Effector CD4-positive, alpha-beta T cell (primary cell): Measurements from ENCODE around the gene DHRS2.
"Not testable (repeated sequence)": the region's sequence is repeated elsewhere in the genome, so short reads cannot be mapped to it uniquely, and the experiment has no call there.

Source experiments
- DNase-seq: peaks from one replicate; pipeline ENCODE4 v3.0.0-alpha.2; 2020

Gene DHRS2

GRCh38 chr14:23633160-23633701 is 2.9 kb upstream of the DHRS2 start:
- no peak for DNase-seq

DNA sequence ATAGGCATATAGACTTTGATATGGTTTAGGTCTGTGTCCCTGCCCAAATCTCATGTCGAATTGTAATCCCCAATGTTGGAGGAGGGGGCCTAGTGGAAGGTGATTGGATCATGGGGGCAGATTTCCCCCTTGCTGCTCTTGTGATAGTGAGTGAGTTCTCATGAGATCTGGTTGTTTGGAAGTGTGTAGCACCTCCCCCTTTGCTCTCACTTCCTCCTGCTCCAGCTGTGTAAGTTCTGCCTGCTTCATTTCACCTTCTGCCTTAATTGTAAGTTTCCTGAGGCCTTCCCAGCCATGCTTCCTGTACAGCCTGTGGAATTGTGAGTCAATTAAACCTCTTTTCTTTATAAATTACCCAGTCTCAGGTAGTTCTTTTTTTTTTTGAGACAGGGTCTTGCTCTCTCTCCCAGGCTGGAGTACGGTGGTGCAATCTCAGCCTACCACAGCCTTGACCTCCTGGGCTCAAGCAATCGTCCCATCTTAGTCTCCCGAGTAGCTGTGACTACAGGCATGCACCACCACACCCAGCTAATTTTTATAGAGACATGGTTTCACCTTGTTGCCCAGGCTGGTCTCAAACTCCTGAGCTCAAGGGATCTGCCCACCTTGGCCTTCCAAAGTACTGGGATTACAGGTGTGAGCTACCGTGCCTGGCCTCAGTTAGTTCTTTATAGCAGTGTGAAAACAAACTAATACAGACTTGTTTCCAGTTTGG is 1.3 kb upstream of the DHRS2 start:
- not testable (repeated sequence) for DNase-seq

- DNase-seq, result not testable (repeated sequence)
Observed at GRCh38 chr14:23637312-23637654, 1.1 kb downstream of the DHRS2 start.

GRCh38 chr14:23637655-23638413 is 1.7 kb downstream of the DHRS2 start:
- not testable (repeated sequence) for DNase-seq

DNA sequence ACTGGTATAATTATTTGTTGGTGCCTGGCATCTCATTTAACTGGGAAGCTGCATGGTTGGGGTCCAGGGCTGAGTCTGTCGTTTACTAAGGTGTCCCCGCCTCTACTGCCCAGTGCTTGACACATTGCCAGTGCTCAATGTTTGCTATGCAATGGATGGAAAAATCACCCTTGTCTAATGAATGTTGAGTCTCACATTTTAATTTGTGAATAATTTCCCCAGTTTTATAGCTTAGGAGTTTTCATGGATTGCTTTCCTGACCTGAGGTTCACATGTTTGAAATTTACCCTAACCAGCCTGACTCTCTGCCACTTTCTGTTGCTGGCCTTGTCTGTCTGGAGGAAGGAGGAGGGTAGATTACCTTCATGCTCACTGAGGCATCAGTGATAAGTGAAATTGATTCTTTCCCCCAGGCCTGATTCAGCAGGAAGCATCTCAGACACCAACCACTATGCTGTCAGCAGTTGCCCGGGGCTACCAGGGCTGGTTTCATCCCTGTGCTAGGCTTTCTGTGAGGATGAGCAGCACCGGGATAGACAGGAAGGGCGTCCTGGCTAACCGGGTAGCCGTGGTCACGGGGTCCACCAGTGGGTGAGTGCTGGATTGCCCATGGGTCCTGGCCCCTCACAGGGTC is 2.4 kb downstream of the DHRS2 start:
- no peak for DNase-seq

- no peak for DNase-seq
Observed at GRCh38 chr14:23639048-23639890, 3.1 kb downstream of the DHRS2 start.

DNA sequence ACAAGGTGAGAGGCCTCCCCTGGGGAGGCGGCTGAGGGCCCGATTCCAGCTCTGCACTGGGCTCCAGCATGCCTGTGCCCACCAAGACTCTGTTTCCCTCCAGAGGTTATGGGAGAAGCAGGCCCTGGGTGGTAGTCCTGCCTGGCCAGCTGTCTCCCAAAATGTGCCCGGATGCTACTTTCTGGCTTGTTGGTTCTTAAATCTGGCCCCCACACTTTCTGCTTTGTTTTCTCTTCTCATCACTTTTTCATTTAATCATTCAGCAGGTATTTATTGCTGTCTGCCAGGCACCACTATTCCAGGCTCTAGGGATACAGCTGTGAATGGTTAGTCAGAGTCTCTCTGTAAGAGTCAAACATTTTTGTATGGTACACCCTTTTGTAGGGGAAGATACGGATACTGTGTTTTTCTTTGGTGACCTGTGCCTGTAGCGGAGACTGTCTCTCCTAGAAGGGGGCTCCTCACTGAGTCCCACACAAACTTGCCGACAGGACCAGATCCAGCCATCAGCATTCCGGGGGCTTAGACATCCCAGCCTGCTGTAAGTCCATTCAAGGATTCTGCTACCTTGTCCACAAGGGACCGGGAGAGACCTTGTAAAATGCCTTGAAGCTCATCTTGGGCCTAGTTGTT is 3.8 kb downstream of the DHRS2 start:
- DNase-seq, result no peak

GRCh38 chr14:23640524-23641141 is 4.5 kb downstream of the DHRS2 start:
- DNase-seq, result no peak

DNA sequence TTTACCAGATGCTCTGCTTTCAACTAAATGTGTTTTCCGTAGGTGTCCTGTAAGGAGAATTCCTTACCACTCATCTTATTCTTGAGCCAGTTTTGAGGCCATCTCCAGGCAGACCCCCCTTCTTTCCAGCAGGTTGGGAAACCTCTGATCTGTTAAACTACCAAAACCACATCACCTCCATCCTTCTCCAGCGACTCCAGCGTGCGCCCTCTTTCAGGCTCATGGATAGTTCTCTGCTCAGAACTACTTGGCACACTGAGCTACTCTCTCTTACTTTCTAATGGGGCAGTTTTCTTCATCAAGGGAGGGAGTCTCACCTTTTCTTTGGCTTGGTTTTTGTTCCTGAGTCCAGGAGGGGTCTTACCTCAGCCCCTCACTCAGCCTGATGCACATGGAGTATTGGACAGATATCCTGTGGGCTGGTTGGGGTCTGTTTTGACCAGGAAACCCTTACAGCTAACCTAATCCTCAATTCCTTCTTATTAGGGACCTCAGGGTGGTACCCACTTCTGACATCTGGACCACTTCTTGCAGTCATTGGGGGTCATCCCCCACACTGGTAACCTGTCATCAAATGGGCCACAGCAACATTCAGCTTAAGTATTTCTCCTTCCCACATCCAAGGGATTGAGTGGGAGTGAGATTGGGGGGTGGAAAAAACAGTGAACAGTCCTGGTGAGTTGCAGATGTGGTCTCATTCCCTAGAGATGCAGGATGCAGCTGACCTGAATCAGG is 5.2 kb downstream of the DHRS2 start:
- DNase-seq, result no peak

- no peak for DNase-seq
Observed at GRCh38 chr14:23641915-23642588, 5.9 kb downstream of the DHRS2 start.

- DNase-seq, result no peak
Observed at GRCh38 chr14:23643533-23644194, 7.5 kb downstream of the DHRS2 start.

- no peak for DNase-seq
Observed at GRCh38 chr14:23644195-23644918, 8.2 kb downstream of the DHRS2 start.

DNA sequence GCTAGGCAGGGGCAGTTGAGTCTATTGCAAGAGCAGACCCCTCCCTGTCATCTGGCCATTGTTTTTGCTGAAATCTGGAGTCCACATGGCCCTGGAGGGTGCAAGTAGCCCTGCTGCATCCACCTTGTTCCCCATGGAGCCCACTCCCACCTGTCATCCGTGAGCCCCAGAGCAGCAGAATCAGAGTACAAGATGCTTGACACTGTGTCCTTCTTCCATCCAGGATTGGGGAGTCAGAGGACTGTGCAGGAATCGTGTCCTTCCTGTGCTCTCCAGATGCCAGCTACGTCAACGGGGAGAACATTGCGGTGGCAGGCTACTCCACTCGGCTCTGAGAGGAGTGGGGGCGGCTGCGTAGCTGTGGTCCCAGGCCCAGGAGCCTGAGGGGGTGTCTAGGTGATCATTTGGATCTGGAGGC is 8.8 kb downstream of the DHRS2 start:
- DNase-seq, result no peak

GRCh38 chr14:23645504-23645811 is 9.3 kb downstream of the DHRS2 start:
- no peak for DNase-seq

- no peak for DNase-seq
Observed at GRCh38 chr14:23645812-23646647, 9.9 kb downstream of the DHRS2 start.

DNA sequence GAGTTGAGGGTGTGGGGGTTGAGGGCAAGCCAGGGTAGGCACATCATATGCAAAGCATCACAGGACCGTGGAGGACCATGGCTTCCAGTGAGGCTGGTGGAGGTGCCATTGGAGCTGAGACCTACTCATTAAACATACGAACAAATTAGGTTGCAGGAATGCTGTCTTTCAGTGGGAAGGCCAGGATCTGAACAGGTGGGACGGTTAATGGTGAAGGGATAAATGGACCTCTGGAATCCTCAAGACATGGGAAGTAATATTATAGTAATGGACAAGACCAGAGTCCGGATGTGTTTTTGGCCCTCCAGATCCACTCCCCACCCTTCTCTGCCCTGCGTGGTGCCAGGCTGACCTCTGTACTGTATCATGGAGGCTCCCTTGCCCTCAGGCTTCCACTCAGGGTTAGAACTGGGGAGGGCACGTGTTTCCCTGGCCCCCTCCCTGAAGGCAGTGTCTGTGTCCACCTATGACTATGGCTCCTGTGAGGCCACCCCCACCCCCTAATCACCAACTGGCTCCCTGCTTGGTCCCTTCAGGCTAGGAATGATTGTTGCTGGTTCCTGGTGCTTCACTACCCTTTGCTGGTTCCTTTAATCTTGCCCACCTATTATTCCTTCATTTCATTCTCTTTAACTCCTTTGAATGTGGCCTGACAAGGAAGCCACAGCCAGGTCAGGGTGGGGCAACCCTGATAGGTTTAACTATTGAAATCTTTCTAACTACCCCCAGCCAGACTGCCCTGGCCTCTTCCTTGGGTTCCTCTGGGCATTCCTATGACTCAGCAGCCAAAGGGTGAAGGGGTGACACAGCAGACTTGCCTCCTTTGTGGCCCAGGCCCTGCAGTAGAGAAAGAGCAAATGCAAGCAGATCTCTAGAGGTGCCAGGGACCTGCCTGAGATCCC is 10.7 kb downstream of the DHRS2 start:
- DNase-seq, result no peak

DNA sequence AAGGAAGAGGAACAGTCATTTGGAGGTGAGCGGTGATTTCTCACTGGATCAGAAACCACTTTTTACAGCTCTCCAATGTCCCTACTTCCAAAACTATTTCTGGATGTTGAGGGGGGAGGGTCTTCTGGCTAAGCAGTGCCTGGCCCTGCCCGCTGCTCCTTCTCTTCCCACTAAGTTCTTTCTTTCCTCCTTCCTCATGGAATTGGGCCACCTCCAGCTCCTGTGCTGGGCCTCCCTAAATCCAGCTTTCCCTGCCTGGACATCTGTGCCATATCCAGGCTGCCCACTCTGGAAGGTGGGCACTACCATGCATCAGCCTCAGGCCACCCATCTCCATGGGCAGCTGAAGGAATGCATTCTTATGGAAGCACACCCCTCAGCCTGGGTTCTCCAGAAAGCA is 11.5 kb downstream of the DHRS2 start:
- no peak for DNase-seq
